SK-N-SH treated with all-trans-retinoic acid at 6 μM for 48 hours (cell line): Measurements from ENCODE around the gene SIDT1.

Experiments used
- CSRNP3 ChIP-seq: fragments of 250-450 bp; sonication (Bioruptor Pico); IDR thresholded peaks from 2 replicates; pipeline ENCODE4 v1.5.1; 2021; ENCODE audit warnings: mild to moderate bottlenecking, moderate library complexity
- GLIS3 ChIP-seq: fragments of 250-450 bp; sonication (Bioruptor Pico); IDR thresholded peaks from 2 replicates; pipeline ENCODE4 v1.5.0; 2020; ENCODE audit warnings: mild to moderate bottlenecking, moderate library complexity
- ISL1 ChIP-seq: fragments of 250-450 bp; sonication (Bioruptor Pico); IDR thresholded peaks from 2 replicates; pipeline ENCODE4 v2.1.2; 2022; ENCODE audit warnings: mild to moderate bottlenecking, moderate library complexity
- SNAI2 ChIP-seq: fragments of 250-450 bp; sonication (Bioruptor Pico); IDR thresholded peaks from 2 replicates; pipeline ENCODE4 v1.5.0; 2020; ENCODE audit warnings: mild to moderate bottlenecking, moderate library complexity
- ZFP3 ChIP-seq: fragments of 250-450 bp; sonication (Bioruptor Pico); IDR thresholded peaks from 2 replicates; pipeline ENCODE4 v1.5.0; 2020; ENCODE audit warnings: mild to moderate bottlenecking, moderate library complexity
- ZFP30 ChIP-seq: fragments of 450-650 bp; formaldehyde crosslinking; IDR thresholded peaks from 2 replicates; pipeline ENCODE4 v1.5.0; 2022; ENCODE audit warnings: mild to moderate bottlenecking, moderate library complexity

- TF ChIP-seq ZFP30 (CRISPR knock-in tag) (no peak), ZFP3 (CRISPR knock-in tag) (no peak), CSRNP3 (CRISPR knock-in tag) (no peak), GLIS3 (no peak), ISL1 (no peak), SNAI2 (CRISPR knock-in tag) (no peak)
These were observed 3.5 kb downstream of the SIDT1 start for GRCh38 chr3:113535898-113536297.
